GM12892 (cell line): Measurements from ENCODE around the gene ZFYVE19.

ENCODE experiments used
- POLR2A ChIP-seq: IDR thresholded peaks from 2 replicates; pipeline ENCODE4 v1.6.1; 2011; ENCODE audit warnings: low read depth, low read length, control low read depth
- POLR2AphosphoS5 ChIP-seq: IDR thresholded peaks from 2 replicates; pipeline ENCODE4 v1.6.1; 2011; ENCODE audit warnings: low read depth, low read length, control low read depth

GRCh38 chr15:40785164-40785563 lies 21.7 kb upstream of the ZFYVE19 start:
- TF ChIP-seq POLR2A: no peak
- no peak for TF ChIP-seq POLR2AphosphoS5
